HepG2 (cell line): ENCODE measurements around the gene RNASE7. TPM values are rescaled to one million over a fixed set of nuclear protein-coding genes. Genes with fewer than 3 reads are reported as not detected.

Experiments
- AKAP8 ChIP-seq: sonication (generic); formaldehyde crosslinking; IDR thresholded peaks from 2 replicates; pipeline ENCODE4 v1.5.1; 2020; ENCODE audit warnings: mild to moderate bottlenecking, missing genetic modification reagents
- BCL6 ChIP-seq: IDR thresholded peaks from 2 replicates; pipeline ENCODE4 v1.6.1; 2016; ENCODE audit warnings: missing genetic modification reagents, missing compliant biosample characterization
- CHD2 ChIP-seq: IDR thresholded peaks from 2 replicates; pipeline ENCODE4 v1.6.1; 2011; ENCODE audit warnings: low read depth, low read length, improper control_type of control experiment
- HOXD1 ChIP-seq: sonication (generic); formaldehyde crosslinking; IDR thresholded peaks from 2 replicates; pipeline ENCODE4 v1.5.0; 2020; ENCODE audit warnings: missing genetic modification reagents
- KDM3A ChIP-seq: IDR thresholded peaks from 2 replicates; pipeline ENCODE4 v1.6.1; 2018; ENCODE audit warnings: low read depth, missing compliant biosample characterization
- KMT2B ChIP-seq: IDR thresholded peaks from 2 replicates; pipeline ENCODE4 v1.6.1; 2016; ENCODE audit warnings: missing genetic modification reagents, missing compliant biosample characterization
- MYNN ChIP-seq: sonication (generic); formaldehyde crosslinking; IDR thresholded peaks from 2 replicates; pipeline ENCODE4 v1.4.0; 2020; ENCODE audit warnings: mild to moderate bottlenecking, low read depth, missing genetic modification reagents
- NFIC ChIP-seq: IDR thresholded peaks from 2 replicates; pipeline ENCODE4 v1.6.1; 2012; ENCODE audit warnings: mild to moderate bottlenecking, low read length, inconsistent platforms
- NFKB2 ChIP-seq: sonication (generic); formaldehyde crosslinking; IDR thresholded peaks from 2 replicates; pipeline ENCODE4 v1.4.0; 2020; ENCODE audit warnings: missing genetic modification reagents, borderline replicate concordance
- NFRKB ChIP-seq: fragments of 450-650 bp; IDR thresholded peaks from 2 replicates; pipeline ENCODE4 v1.6.1; 2017
- PAX8 ChIP-seq: sonication (generic); formaldehyde crosslinking; IDR thresholded peaks from 2 replicates; pipeline ENCODE4 v1.8.0; 2022; ENCODE audit warnings: mild to moderate bottlenecking, missing genetic modification reagents, borderline replicate concordance
- POLR2AphosphoS5 ChIP-seq: IDR thresholded peaks from 2 replicates; pipeline ENCODE4 v1.6.1; 2012; ENCODE audit warnings: low read depth, low read length
- SIX4 ChIP-seq: sonication (generic); formaldehyde crosslinking; IDR thresholded peaks from 2 replicates; pipeline ENCODE4 v1.4.0; 2020; ENCODE audit warnings: missing genetic modification reagents
- ZNF256 ChIP-seq: sonication (generic); formaldehyde crosslinking; conservative IDR thresholded peaks from 2 replicates; pipeline ENCODE4 v1.4.0; 2020; ENCODE audit warnings: missing genetic modification reagents
- ZNF562 ChIP-seq: sonication (generic); formaldehyde crosslinking; IDR thresholded peaks from 2 replicates; pipeline ENCODE4 v1.8.0; 2022; ENCODE audit warnings: missing genetic modification reagents, borderline replicate concordance
- ZNF768 ChIP-seq: sonication (generic); formaldehyde crosslinking; IDR thresholded peaks from 2 replicates; pipeline ENCODE4 v1.4.0; 2020; ENCODE audit warnings: missing genetic modification reagents
- polyA plus RNA-seq, 8 experiments: library from polyadenylated mRNA; depleted of rRNA in 3 of 8; stranded (reverse) in 7 of 8; unstranded in 1 of 8; fragments of >200 nt; fragmentation: Illumina TruSeq in 4 of 8; extraction: Trizol in 4 of 8; gene quantifications; 2 replicates each; pipeline versions ENCODE4 v1.2.1 to v1.2.3, GENCODE V29; 2011 to 2016; ENCODE audit warnings: low read depth in 4 of 8, missing spikeins in 1 of 8, mixed read lengths in 1 of 8; ENCODE audit not compliant: insufficient read depth in 1 of 8
- total RNA-seq, 5 experiments: library from RNA; depleted of rRNA; stranded (reverse); fragments of >200 nt; fragmentation: Illumina TruSeq; extraction: Trizol; gene quantifications; 2 replicates each; pipeline ENCODE4 v1.2.3, GENCODE V29; 2016; ENCODE audit warnings: low read depth in 1 of 5
- TF ChIP-seq, protein P1 (sequence below): sonication (generic); formaldehyde crosslinking; IDR thresholded peaks from one replicate; pipeline ENCODE4 v1.5.1; 2020; ENCODE audit warnings: mild to moderate bottlenecking, missing genetic modification reagents; ENCODE audit errors: not compliant biosample characterization
- TF ChIP-seq, protein P2 (sequence below): sonication (generic); formaldehyde crosslinking; conservative IDR thresholded peaks from 2 replicates; pipeline ENCODE4 v1.5.0; 2020; ENCODE audit warnings: missing genetic modification reagents
- TF ChIP-seq, protein P3 (sequence below): sonication (generic); IDR thresholded peaks from 2 replicates; pipeline ENCODE4 v1.6.1; 2016; ENCODE audit warnings: low read depth, borderline replicate concordance
- TF ChIP-seq, protein P4 (sequence below): sonication (generic); formaldehyde crosslinking; conservative IDR thresholded peaks from 2 replicates; pipeline ENCODE4 v1.4.0; 2020; ENCODE audit warnings: missing genetic modification reagents

Gene RNASE7
- total and polyA plus RNA-seq, 2 of the 13 experiments (the other 11 are each of a cell fraction or from before 2014, with no cell fraction given), result 0.04 TPM; not detected in 1

DNA sequence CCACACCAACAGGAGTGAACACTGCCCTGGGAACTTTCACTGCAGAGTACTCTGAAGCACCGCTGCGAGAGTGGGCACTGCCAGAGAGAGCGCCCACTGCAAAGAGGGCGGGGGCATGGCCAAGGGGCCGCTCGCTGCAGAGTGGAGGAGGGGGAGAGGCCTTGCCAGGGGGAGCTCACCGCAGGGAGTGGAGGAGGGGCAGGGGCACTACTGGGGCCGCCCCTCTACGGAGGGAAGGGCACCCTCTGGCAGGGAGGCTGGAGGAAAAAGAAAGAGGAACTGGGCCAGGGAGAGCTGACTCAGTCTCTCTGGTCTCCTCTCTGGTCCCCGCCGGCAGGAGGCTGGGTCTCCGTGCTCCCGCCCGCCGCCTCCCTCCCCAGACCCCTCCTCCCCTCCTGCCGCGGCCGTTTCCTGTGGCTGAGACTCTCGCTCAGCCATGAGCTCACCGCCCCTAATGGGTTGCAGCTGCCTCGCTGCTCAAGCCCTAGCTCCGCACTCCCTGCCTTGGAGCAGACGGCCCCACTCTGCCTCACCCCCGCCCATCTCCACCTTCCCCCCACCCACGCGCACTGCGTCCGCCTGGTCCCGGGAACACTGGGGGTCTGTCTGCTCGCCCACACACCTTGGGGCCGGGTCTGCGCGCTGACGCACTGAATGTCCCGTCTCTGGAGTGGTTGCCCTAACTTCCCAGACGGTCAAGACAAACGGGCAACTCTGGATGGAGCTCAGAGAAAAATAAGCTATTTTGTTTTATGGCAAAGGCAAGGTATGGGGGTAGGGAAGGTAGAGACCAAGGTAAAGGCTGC is 29.3 kb downstream of the RNASE7 start (continued):
- TF ChIP-seq, protein P1, sequence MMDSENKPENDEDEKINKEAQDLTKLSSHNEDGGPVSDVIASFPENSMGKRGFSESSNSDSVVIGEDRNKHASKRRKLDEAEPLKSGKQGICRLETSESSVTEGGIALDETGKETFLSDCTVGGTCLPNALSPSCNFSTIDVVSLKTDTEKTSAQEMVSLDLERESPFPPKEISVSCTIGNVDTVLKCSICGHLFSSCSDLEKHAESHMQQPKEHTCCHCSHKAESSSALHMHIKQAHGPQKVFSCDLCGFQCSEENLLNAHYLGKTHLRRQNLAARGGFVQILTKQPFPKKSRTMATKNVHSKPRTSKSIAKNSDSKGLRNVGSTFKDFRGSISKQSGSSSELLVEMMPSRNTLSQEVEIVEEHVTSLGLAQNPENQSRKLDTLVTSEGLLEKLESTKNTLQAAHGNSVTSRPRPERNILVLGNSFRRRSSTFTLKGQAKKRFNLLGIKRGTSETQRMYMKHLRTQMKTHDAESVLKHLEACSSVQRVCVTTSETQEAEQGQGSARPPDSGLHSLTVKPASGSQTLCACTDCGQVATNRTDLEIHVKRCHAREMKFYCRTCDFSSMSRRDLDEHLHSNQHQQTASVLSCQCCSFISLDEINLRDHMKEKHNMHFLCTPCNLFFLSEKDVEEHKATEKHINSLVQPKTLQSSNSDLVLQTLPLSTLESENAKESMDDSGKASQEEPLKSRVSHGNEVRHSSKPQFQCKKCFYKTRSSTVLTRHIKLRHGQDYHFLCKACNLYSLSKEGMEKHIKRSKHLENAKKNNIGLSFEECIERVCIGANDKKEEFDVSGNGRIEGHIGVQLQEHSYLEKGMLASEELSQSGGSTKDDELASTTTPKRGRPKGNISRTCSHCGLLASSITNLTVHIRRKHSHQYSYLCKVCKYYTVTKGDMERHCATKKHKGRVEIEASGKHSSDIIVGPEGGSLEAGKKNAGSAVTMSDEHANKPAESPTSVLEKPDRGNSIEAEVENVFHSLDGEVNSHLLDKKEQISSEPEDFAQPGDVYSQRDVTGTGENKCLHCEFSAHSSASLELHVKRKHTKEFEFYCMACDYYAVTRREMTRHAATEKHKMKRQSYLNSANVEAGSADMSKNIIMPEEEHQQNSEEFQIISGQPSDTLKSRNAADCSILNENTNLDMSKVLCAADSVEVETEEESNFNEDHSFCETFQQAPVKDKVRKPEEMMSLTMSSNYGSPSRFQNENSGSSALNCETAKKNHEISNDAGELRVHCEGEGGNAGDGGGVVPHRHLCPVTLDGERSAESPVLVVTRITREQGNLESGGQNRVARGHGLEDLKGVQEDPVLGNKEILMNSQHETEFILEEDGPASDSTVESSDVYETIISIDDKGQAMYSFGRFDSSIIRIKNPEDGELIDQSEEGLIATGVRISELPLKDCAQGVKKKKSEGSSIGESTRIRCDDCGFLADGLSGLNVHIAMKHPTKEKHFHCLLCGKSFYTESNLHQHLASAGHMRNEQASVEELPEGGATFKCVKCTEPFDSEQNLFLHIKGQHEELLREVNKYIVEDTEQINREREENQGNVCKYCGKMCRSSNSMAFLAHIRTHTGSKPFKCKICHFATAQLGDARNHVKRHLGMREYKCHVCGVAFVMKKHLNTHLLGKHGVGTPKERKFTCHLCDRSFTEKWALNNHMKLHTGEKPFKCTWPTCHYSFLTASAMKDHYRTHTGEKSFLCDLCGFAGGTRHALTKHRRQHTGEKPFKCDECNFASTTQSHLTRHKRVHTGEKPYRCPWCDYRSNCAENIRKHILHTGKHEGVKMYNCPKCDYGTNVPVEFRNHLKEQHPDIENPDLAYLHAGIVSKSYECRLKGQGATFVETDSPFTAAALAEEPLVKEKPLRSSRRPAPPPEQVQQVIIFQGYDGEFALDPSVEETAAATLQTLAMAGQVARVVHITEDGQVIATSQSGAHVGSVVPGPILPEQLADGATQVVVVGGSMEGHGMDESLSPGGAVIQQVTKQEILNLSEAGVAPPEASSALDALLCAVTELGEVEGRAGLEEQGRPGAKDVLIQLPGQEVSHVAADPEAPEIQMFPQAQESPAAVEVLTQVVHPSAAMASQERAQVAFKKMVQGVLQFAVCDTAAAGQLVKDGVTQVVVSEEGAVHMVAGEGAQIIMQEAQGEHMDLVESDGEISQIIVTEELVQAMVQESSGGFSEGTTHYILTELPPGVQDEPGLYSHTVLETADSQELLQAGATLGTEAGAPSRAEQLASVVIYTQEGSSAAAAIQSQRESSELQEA, result no peak
- no peak; the same call in 1 of the 2 replicates for TF ChIP-seq KMT2B (CRISPR knock-in tag)
- TF ChIP-seq KDM3A (CRISPR knock-in tag), result 0 out of 2 replicates have a peak, but pooled peaks have one; percentile 59
- TF ChIP-seq, protein P2, sequence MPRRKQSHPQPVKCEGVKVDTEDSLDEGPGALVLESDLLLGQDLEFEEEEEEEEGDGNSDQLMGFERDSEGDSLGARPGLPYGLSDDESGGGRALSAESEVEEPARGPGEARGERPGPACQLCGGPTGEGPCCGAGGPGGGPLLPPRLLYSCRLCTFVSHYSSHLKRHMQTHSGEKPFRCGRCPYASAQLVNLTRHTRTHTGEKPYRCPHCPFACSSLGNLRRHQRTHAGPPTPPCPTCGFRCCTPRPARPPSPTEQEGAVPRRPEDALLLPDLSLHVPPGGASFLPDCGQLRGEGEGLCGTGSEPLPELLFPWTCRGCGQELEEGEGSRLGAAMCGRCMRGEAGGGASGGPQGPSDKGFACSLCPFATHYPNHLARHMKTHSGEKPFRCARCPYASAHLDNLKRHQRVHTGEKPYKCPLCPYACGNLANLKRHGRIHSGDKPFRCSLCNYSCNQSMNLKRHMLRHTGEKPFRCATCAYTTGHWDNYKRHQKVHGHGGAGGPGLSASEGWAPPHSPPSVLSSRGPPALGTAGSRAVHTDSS (CRISPR knock-in tag), result no peak
- no peak for TF ChIP-seq NFIC
- TF ChIP-seq MYNN, result no peak
- TF ChIP-seq BCL6, result peak; percentile 51
- TF ChIP-seq ZNF768 (CRISPR knock-in tag), result peak; percentile 65; the same call in 1 of the 2 replicates
- TF ChIP-seq, protein P3, sequence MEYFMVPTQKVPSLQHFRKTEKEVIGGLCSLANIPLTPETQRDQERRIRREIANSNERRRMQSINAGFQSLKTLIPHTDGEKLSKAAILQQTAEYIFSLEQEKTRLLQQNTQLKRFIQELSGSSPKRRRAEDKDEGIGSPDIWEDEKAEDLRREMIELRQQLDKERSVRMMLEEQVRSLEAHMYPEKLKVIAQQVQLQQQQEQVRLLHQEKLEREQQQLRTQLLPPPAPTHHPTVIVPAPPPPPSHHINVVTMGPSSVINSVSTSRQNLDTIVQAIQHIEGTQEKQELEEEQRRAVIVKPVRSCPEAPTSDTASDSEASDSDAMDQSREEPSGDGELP, result no peak
- no peak for TF ChIP-seq NFKB2 (CRISPR knock-in tag)
- no peak for TF ChIP-seq ZNF562 (CRISPR knock-in tag)
- TF ChIP-seq CHD2, result no peak
- no peak for TF ChIP-seq PAX8 (CRISPR knock-in tag)
- TF ChIP-seq NFRKB, result no peak
- no peak for TF ChIP-seq ZNF256
- TF ChIP-seq SIX4 (CRISPR knock-in tag), result no peak
- peak; percentile 48; the same call in 1 of the 2 replicates for TF ChIP-seq POLR2AphosphoS5
- TF ChIP-seq AKAP8 (CRISPR knock-in tag), result peak; percentile 72; the same call in 1 of the 2 replicates
- TF ChIP-seq, protein P4, sequence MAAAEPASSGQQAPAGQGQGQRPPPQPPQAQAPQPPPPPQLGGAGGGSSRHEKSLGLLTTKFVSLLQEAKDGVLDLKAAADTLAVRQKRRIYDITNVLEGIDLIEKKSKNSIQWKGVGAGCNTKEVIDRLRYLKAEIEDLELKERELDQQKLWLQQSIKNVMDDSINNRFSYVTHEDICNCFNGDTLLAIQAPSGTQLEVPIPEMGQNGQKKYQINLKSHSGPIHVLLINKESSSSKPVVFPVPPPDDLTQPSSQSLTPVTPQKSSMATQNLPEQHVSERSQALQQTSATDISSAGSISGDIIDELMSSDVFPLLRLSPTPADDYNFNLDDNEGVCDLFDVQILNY (CRISPR knock-in tag), result no peak
- no peak for TF ChIP-seq HOXD1 (CRISPR knock-in tag)
